K562 treated with DMSO at 1 percent for 4 hours (cell line): Measurements from ENCODE around the gene TAS1R1. TPM values are rescaled to one million over a fixed set of nuclear protein-coding genes. Genes with fewer than 3 reads are reported as not detected.

Source experiments
- total RNA-seq: library from RNA; unstranded; fragments of 300-600 nt; gene quantifications from 2 replicates; pipeline ENCODE4 v1.2.3, GENCODE V29; 2022; ENCODE audit not compliant: insufficient read depth

Gene TAS1R1
- total RNA-seq, result not detected in 2 replicates

GRCh38 chr1:6554907-6555778, at the start of gene TAS1R1:
TAS1R1 (plus strand) TSS chr1:6555307; CDS start chr1:6555374, 67 bp downstream.

GRCh38 chr1:6554031-6554906, 838 bp upstream of the TAS1R1 start, which contains the start of gene NOL9:
NOL9 (minus strand) TSS chr1:6554513; CDS start chr1:6554502, 11 bp downstream.

GRCh38 chr1:6579374-6580118, 24.4 kb downstream of the TAS1R1 start, which contains the start of gene ZBTB48:
ZBTB48 (plus strand) TSS chr1:6579994; CDS start chr1:6580610, 616 bp downstream.

GRCh38 chr1:6602669-6603237, 47.6 kb downstream of the TAS1R1 start, which contains the start of gene KLHL21:
KLHL21 (minus strand) TSS chr1:6602869; CDS start chr1:6602817, 52 bp downstream.

GRCh38 chr1:6613361-6614018, 58.4 kb downstream of the TAS1R1 start, which contains the start of gene PHF13:
PHF13 (plus strand) TSS chr1:6613731; CDS start chr1:6614067, 336 bp downstream.

GRCh38 chr1:6624710-6625583, 69.8 kb downstream of the TAS1R1 start, which contains the start of gene THAP3:
THAP3 (plus strand) TSS chr1:6624868; CDS start chr1:6625219, 351 bp downstream.

Other genes starting within 250 kb of the TAS1R1 start
- gene ACOT7, start 161.5 kb upstream of the TAS1R1 start, total RNA-seq, result 63.3 and 63.9 TPM in 2 replicates
- not detected in 2 replicates for gene HES2, start 135.4 kb upstream of the TAS1R1 start, total RNA-seq
- gene ESPN, start 130.5 kb upstream of the TAS1R1 start, total RNA-seq, result 3.7 and 5.2 TPM in 2 replicates
- gene TNFRSF25, start 89.1 kb upstream of the TAS1R1 start, total RNA-seq, result not detected in 2 replicates
- not detected in 2 replicates for gene PLEKHG5, start 63.6 kb upstream of the TAS1R1 start, total RNA-seq
- gene NOL9, start 794 bp upstream of the TAS1R1 start, total RNA-seq, result 6.1 and 9.8 TPM in 2 replicates
- gene ZBTB48, start 24.7 kb downstream of the TAS1R1 start, total RNA-seq, result 54.3 and 74.0 TPM in 2 replicates
- 70.4 and 90.6 TPM in 2 replicates for gene KLHL21, start 47.6 kb downstream of the TAS1R1 start, total RNA-seq
- 18.2 and 23.9 TPM in 2 replicates for gene PHF13, start 58.4 kb downstream of the TAS1R1 start, total RNA-seq
- 30.7 and 34.8 TPM in 2 replicates for gene THAP3, start 69.6 kb downstream of the TAS1R1 start, total RNA-seq
- 30.7 and 32.6 TPM in 2 replicates for gene DNAJC11, start 146.5 kb downstream of the TAS1R1 start, total RNA-seq
- 90.5 and 98.5 TPM in 2 replicates for gene CAMTA1, start 230.1 kb downstream of the TAS1R1 start, total RNA-seq